Measurements from ENCODE around the gene CSF3.

DNA sequence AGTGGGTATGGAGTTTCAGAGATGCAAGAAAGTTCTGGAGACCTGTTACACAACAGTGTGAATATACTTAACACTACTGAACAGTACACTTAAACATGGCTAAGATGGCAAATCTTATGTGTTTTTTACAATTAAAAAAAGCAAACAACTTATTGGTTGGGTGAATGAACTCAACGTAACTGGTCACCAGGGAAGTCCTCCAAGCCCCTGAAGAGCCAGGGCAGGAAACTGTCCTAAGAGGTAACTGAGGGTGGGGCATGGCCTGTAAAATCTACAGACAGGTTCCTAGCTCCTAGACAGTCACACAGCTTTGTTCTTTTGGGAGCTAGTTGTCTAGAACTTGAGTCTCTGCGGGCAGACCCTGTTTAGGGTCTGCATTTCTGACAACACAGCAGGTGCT, 10.3 kb downstream of the CSF3 start:
- no peak for TF ChIP-seq POLR2AphosphoS5 (IDR thresholded peaks at IDR 0.05; ENCODE audit: low read depth, low read length)
- TF ChIP-seq, protein P1, sequence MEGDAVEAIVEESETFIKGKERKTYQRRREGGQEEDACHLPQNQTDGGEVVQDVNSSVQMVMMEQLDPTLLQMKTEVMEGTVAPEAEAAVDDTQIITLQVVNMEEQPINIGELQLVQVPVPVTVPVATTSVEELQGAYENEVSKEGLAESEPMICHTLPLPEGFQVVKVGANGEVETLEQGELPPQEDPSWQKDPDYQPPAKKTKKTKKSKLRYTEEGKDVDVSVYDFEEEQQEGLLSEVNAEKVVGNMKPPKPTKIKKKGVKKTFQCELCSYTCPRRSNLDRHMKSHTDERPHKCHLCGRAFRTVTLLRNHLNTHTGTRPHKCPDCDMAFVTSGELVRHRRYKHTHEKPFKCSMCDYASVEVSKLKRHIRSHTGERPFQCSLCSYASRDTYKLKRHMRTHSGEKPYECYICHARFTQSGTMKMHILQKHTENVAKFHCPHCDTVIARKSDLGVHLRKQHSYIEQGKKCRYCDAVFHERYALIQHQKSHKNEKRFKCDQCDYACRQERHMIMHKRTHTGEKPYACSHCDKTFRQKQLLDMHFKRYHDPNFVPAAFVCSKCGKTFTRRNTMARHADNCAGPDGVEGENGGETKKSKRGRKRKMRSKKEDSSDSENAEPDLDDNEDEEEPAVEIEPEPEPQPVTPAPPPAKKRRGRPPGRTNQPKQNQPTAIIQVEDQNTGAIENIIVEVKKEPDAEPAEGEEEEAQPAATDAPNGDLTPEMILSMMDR (IDR thresholded peaks at IDR 0.05), result no peak
